DND-41 (cell line): ENCODE results near the gene TAOK1.

Source experiments
- ATAC-seq: fragments of 200-7000 bp; cut with Tn5 transposase; 3 replicates; pipeline ENCODE4 v1.9.1; 2021; ENCODE audit warnings: low read depth; ENCODE audit not compliant: insufficient read depth
- DNase-seq: peaks from one replicate; pipeline ENCODE4 v3.0.0-alpha.2; 2020
- H2AFZ ChIP-seq: 2 replicates; pipeline ENCODE4 v1.6.0; 2012; ENCODE audit warnings: low read depth, low read length
- H3K27ac ChIP-seq: 2 replicates; pipeline ENCODE4 v1.5.1; 2012; ENCODE audit warnings: low read length, inconsistent platforms
- H3K27me3 ChIP-seq: fragments of 200-600 bp; sonication (generic); 2 replicates; pipeline ENCODE4 v1.6.0; 2012; ENCODE audit warnings: low read length, mild to moderate bottlenecking, inconsistent platforms; ENCODE audit not compliant: insufficient read depth, poor library complexity
- H3K36me3 ChIP-seq: 2 replicates; pipeline ENCODE4 v1.5.1; 2012; ENCODE audit warnings: low read length, inconsistent platforms; ENCODE audit not compliant: insufficient read depth
- H3K4me1 ChIP-seq: 2 replicates; pipeline ENCODE4 v1.5.1; 2012; ENCODE audit warnings: mild to moderate bottlenecking, low read length; ENCODE audit not compliant: insufficient read depth
- H3K4me2 ChIP-seq: 2 replicates; pipeline ENCODE4 v1.6.0; 2012; ENCODE audit warnings: mild to moderate bottlenecking, moderate library complexity, low read length, inconsistent platforms; ENCODE audit not compliant: insufficient read depth
- H3K4me3 ChIP-seq, 2 experiments: fragments of 200-600 bp in 1 of 2; shearing (Covaris generic) in 1 of 2; 2 replicates each; pipeline ENCODE4 v1.5.1; 2012 to 2016; ENCODE audit warnings: inconsistent platforms in 2 of 2, low read length in 2 of 2, mild to moderate bottlenecking in 2 of 2, low read depth in 1 of 2, moderate library complexity in 1 of 2
- H3K79me2 ChIP-seq: 2 replicates; pipeline ENCODE4 v1.6.0; 2012; ENCODE audit warnings: low read length, inconsistent platforms; ENCODE audit not compliant: insufficient read depth
- H3K9ac ChIP-seq: 2 replicates; pipeline ENCODE4 v1.6.0; 2012; ENCODE audit warnings: low read depth, mild to moderate bottlenecking, inconsistent platforms, low read length, moderate library complexity
- H3K9me3 ChIP-seq: 2 replicates; pipeline ENCODE4 v1.5.1; 2012; ENCODE audit warnings: low read length, moderate library complexity, mild to moderate bottlenecking, inconsistent platforms; ENCODE audit not compliant: insufficient read depth, severe bottlenecking
- H4K20me1 ChIP-seq: 2 replicates; pipeline ENCODE4 v1.6.0; 2012; ENCODE audit warnings: low read length; ENCODE audit not compliant: insufficient read depth
- CTCF ChIP-seq: IDR thresholded peaks from 2 replicates; pipeline ENCODE4 v1.5.1; 2012; ENCODE audit warnings: borderline replicate concordance, low read length, moderate library complexity, mild to moderate bottlenecking; ENCODE audit not compliant: poor library complexity, severe bottlenecking; ENCODE audit errors: extremely low read depth
- EZH2 ChIP-seq: IDR thresholded peaks from 3 replicates; pipeline ENCODE4 v1.6.1; 2012; ENCODE audit warnings: borderline replicate concordance, low read depth, mild to moderate bottlenecking, moderate library complexity, low read length, inconsistent platforms; ENCODE audit not compliant: severe bottlenecking

Gene TAOK1

GRCh38 chr17:29518359-29518758, 128.2 kb downstream of the TAOK1 start:
- ATAC-seq (no peak), DNase-seq (no peak)
- H3K27ac ChIP-seq, result no peak overlapping the region
- no peaks in the 10 kb centered on the region for H3K79me2 ChIP-seq
- no peaks in the 10 kb centered on the region for H3K9me3 ChIP-seq
- no peaks in the 10 kb centered on the region for H4K20me1 ChIP-seq
- TF ChIP-seq CTCF, result no peak
- no peak for TF ChIP-seq EZH2
- H3K36me3 ChIP-seq, result peaks cover 89% of the 10 kb centered on the region
- H3K4me3 ChIP-seq, result no peak overlapping the region
- H3K4me2 ChIP-seq, result no peak overlapping the region
- no peaks in the 10 kb centered on the region for H3K4me1 ChIP-seq
- H3K27me3 ChIP-seq, result no peaks in the 10 kb centered on the region
- H3K9ac ChIP-seq, result no peak overlapping the region
- H2AFZ ChIP-seq, result no peak overlapping the region

GRCh38 chr17:29524692-29525091, 134.5 kb downstream of the TAOK1 start:
- Histone ChIP-seq H3K4me2 (no peak overlapping the region), H3K4me1 (no peaks in the 10 kb centered on the region), H3K27ac (no peak overlapping the region), H3K79me2 (no peaks in the 10 kb centered on the region), H3K9me3 (no peaks in the 10 kb centered on the region), H3K27me3 (no peaks in the 10 kb centered on the region), H4K20me1 (no peaks in the 10 kb centered on the region), H3K9ac (no peak overlapping the region), H3K4me3 (no peak overlapping the region), H2AFZ (no peak overlapping the region), H3K36me3 (peaks cover 78% of the 10 kb centered on the region)
- no peak for DNase-seq
- TF ChIP-seq EZH2 (no peak), CTCF (no peak)
- ATAC-seq, result no peak

- Histone ChIP-seq H3K27ac (no peak overlapping the region), H2AFZ (no peak overlapping the region), H3K9me3 (no peaks in the 10 kb centered on the region), H3K4me2 (no peak overlapping the region), H3K79me2 (no peaks in the 10 kb centered on the region), H3K9ac (no peak overlapping the region), H4K20me1 (no peaks in the 10 kb centered on the region), H3K4me3 (no peak overlapping the region), H3K27me3 (no peaks in the 10 kb centered on the region), H3K36me3 (peaks cover 75% of the 10 kb centered on the region), H3K4me1 (no peaks in the 10 kb centered on the region)
- DNase-seq (no peak), ATAC-seq (no peak)
- TF ChIP-seq CTCF (no peak), EZH2 (no peak)
Measured at GRCh38 chr17:29526322-29526721, 136.2 kb downstream of the TAOK1 start.

- no peak for ATAC-seq
- Histone ChIP-seq H3K27ac (no peak overlapping the region), H3K9me3 (no peaks in the 10 kb centered on the region), H3K79me2 (no peaks in the 10 kb centered on the region), H4K20me1 (no peaks in the 10 kb centered on the region), H3K4me1 (no peaks in the 10 kb centered on the region), H3K36me3 (peaks cover 67% of the 10 kb centered on the region), H3K4me2 (no peak overlapping the region), H3K27me3 (no peaks in the 10 kb centered on the region), H2AFZ (no peak overlapping the region), H3K9ac (no peak overlapping the region), H3K4me3 (no peak overlapping the region)
- no peak for TF ChIP-seq EZH2
- TF ChIP-seq CTCF, result no peak
- no peak for DNase-seq
Measured at GRCh38 chr17:29533976-29534375, 143.8 kb downstream of the TAOK1 start.
